ENCODE data around the gene MINAR2.

MINAR2 gene

DNA sequence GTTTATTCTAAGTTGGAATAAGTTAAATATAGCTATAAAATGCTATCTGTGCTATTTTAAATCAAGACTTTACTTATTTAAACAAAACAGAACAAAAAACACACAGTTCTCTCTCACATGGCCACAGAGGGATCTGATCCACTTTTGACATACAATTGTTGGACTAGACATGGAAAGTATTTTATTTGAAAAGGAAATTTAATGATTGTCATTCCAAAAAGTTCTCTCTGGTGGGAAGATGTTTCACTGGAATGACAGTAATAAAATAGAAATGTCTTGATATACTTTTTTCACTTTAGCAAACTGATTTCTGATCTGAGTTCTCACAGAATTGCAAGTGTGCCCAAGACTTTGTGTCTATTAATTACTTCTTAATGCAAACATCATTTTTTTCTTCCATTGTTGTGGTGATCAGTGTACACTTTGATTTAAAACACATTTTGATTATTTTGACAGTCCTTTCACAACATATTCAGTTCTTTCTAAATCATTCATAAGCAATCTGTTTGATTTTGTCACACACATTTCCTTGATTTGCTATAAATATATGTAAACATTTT, 30.1 kb upstream of the MINAR2 start:
- Histone ChIP-seq H3K79me1 (replicated peaks; ENCODE audit: low read length, poor library complexity, severe bottlenecking) (no peaks in the 10 kb centered on the region), H3K4ac (ENCODE audit: low read depth in 1 of 2, low read length in 2 of 2) (no peak overlapping the region), H4K91ac (ENCODE audit: low read length) (no peak overlapping the region), H3K18ac (ENCODE audit: low read depth in 1 of 2, low read length in 2 of 2) (no peak overlapping the region), H2BK12ac (ENCODE audit: low read length in 2 of 2) (no peak overlapping the region), H3K9ac (ENCODE audit: low read length) (peak overlapping the region; percentile 66), H3K23ac (ENCODE audit: low read length in 2 of 2) (no peak overlapping the region), H3K27ac (ENCODE audit: low read length, poor library complexity, severe bottlenecking) (no peak overlapping the region), H4K8ac (ENCODE audit: low read length) (no peak overlapping the region), H3K4me3 (ENCODE audit: insufficient read depth in 1 of 2, low read depth in 1 of 2, low read length in 2 of 2) (no peak overlapping the region), H3K9me3 (ENCODE audit: control insufficient read depth, low read length) (no peaks in the 10 kb centered on the region), H3K36me3 (ENCODE audit: control insufficient read depth in 1 of 2, insufficient read depth in 2 of 2, low read depth in 1 of 2, low read length in 2 of 2) (no peaks in the 10 kb centered on the region), H2AFZ (ENCODE audit: low read depth, low read length) (no peak overlapping the region), H2BK15ac (ENCODE audit: low read depth, poor library complexity, severe bottlenecking) (no peak overlapping the region), H3K4me2 (ENCODE audit: low read length, poor library complexity, severe bottlenecking) (no peak overlapping the region), H2BK120ac (ENCODE audit: low read depth, low read length) (no peak overlapping the region), H3K14ac (ENCODE audit: low read length in 2 of 2) (no peak overlapping the region), H3K27me3 (ENCODE audit: control insufficient read depth in 1 of 2, insufficient read depth in 1 of 2, low read length in 2 of 2) (no peaks in the 10 kb centered on the region), H2AK5ac (ENCODE audit: low read length, severe bottlenecking) (no peak overlapping the region), H2BK5ac (ENCODE audit: low read depth, low read length, poor library complexity, severe bottlenecking) (no peak overlapping the region), H3K4me1 (ENCODE audit: control insufficient read depth, insufficient read depth, low read depth, low read length) (no peaks in the 10 kb centered on the region)
- DNase-seq: no peak

DNA sequence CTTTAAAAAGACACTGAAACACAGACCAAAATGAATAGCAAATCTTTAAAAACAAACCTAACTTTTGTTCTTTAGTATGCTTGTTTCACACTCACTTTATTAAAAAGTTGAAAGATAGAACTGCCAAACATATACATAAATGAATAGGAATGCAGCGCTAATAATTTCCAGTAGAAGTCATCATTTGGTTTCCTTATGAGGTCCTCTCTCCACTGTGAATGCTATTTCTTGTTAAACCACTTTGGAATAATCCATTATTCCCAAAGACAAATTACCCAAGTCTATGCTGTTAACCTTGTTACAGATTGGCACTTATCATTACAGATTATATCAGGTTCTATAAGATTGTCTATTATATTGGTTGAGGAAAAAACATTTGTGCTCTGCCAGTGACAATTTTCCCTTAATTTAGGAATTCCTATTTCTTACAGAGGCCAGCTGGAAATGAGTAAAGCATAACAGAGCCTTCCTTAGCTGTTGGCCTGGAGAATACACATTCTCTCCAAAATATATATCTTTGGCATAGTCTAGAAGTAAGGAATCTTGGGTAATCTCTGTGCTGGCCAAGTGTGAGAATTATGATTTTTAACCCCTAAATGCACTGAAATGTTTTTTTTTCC, 29.3 kb upstream of the MINAR2 start:
- no peaks in the 10 kb centered on the region for H3K79me1 ChIP-seq (replicated peaks; ENCODE audit: low read length, poor library complexity, severe bottlenecking)
- H3K4me1 ChIP-seq (ENCODE audit: control insufficient read depth, insufficient read depth, low read depth, low read length): no peaks in the 10 kb centered on the region
- H3K36me3 ChIP-seq (ENCODE audit: control insufficient read depth in 1 of 2, insufficient read depth in 2 of 2, low read depth in 1 of 2, low read length in 2 of 2): no peaks in the 10 kb centered on the region
- no peak overlapping the region for H2AFZ ChIP-seq (ENCODE audit: low read depth, low read length)
- no peak overlapping the region for H3K27ac ChIP-seq (ENCODE audit: low read length, poor library complexity, severe bottlenecking)
- no peak overlapping the region for H3K4me2 ChIP-seq (ENCODE audit: low read length, poor library complexity, severe bottlenecking)
- H4K8ac ChIP-seq (ENCODE audit: low read length): no peak overlapping the region
- DNase-seq: no peak
- peak overlapping the region; percentile 66 for H3K9ac ChIP-seq (ENCODE audit: low read length)
- H3K23ac ChIP-seq (ENCODE audit: low read length in 2 of 2): no peak overlapping the region
- H4K91ac ChIP-seq (ENCODE audit: low read length): no peak overlapping the region
- no peak overlapping the region for H2AK5ac ChIP-seq (ENCODE audit: low read length, severe bottlenecking)
- no peak overlapping the region for H3K18ac ChIP-seq (ENCODE audit: low read depth in 1 of 2, low read length in 2 of 2)
- 92% methylated on average over 1 of the region's 1 CpG for WGBS
- H3K14ac ChIP-seq (ENCODE audit: low read length in 2 of 2): no peak overlapping the region
- no peaks in the 10 kb centered on the region for H3K9me3 ChIP-seq (ENCODE audit: control insufficient read depth, low read length)
- no peak overlapping the region for H3K4ac ChIP-seq (ENCODE audit: low read depth in 1 of 2, low read length in 2 of 2)
- H2BK5ac ChIP-seq (ENCODE audit: low read depth, low read length, poor library complexity, severe bottlenecking): no peak overlapping the region
- H3K4me3 ChIP-seq (ENCODE audit: insufficient read depth in 1 of 2, low read depth in 1 of 2, low read length in 2 of 2): no peak overlapping the region
- H2BK12ac ChIP-seq (ENCODE audit: low read length in 2 of 2): no peak overlapping the region
- no peak overlapping the region for H2BK120ac ChIP-seq (ENCODE audit: low read depth, low read length)
- no peak overlapping the region for H2BK15ac ChIP-seq (ENCODE audit: low read depth, poor library complexity, severe bottlenecking)
- H3K27me3 ChIP-seq (ENCODE audit: control insufficient read depth in 1 of 2, insufficient read depth in 1 of 2, low read length in 2 of 2): no peaks in the 10 kb centered on the region

DNA sequence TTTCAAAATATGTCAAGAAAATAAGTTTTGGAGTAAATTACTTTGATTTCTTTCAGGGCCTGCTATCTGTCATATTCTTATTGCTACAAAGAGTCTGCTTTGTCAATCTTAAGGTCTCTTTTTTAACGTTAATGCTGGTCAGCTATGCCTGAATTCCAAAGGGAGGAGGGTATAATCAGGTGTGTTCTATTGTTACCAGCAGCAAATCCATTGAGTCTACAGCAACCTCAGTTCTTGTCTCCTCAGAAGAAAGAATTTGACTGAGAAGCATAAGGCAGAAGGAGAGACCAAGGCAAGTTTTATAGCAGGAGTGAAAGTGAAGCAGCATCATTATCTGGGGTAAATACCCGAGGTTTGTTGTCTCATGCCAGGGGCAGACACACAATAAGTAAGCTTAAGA, 23.7 kb upstream of the MINAR2 start:
- Histone ChIP-seq H3K4ac (ENCODE audit: low read depth in 1 of 2, low read length in 2 of 2) (no peak overlapping the region), H2AK5ac (ENCODE audit: low read length, severe bottlenecking) (no peak overlapping the region), H3K4me3 (ENCODE audit: insufficient read depth in 1 of 2, low read depth in 1 of 2, low read length in 2 of 2) (no peak overlapping the region), H3K23ac (ENCODE audit: low read length in 2 of 2) (no peak overlapping the region), H3K9me3 (ENCODE audit: control insufficient read depth, low read length) (no peaks in the 10 kb centered on the region), H2AFZ (ENCODE audit: low read depth, low read length) (no peak overlapping the region), H3K14ac (ENCODE audit: low read length in 2 of 2) (no peak overlapping the region), H2BK12ac (ENCODE audit: low read length in 2 of 2) (no peak overlapping the region), H3K27ac (ENCODE audit: low read length, poor library complexity, severe bottlenecking) (no peak overlapping the region), H3K4me1 (ENCODE audit: control insufficient read depth, insufficient read depth, low read depth, low read length) (no peaks in the 10 kb centered on the region), H3K27me3 (ENCODE audit: control insufficient read depth in 1 of 2, insufficient read depth in 1 of 2, low read length in 2 of 2) (no peaks in the 10 kb centered on the region), H3K36me3 (ENCODE audit: control insufficient read depth in 1 of 2, insufficient read depth in 2 of 2, low read depth in 1 of 2, low read length in 2 of 2) (no peaks in the 10 kb centered on the region), H3K18ac (ENCODE audit: low read depth in 1 of 2, low read length in 2 of 2) (no peak overlapping the region), H2BK15ac (ENCODE audit: low read depth, poor library complexity, severe bottlenecking) (no peak overlapping the region), H2BK120ac (ENCODE audit: low read depth, low read length) (no peak overlapping the region), H4K91ac (ENCODE audit: low read length) (no peak overlapping the region), H3K4me2 (ENCODE audit: low read length, poor library complexity, severe bottlenecking) (no peak overlapping the region), H2BK5ac (ENCODE audit: low read depth, low read length, poor library complexity, severe bottlenecking) (no peak overlapping the region), H3K9ac (ENCODE audit: low read length) (no peak overlapping the region), H3K79me1 (replicated peaks; ENCODE audit: low read length, poor library complexity, severe bottlenecking) (no peaks in the 10 kb centered on the region), H4K8ac (ENCODE audit: low read length) (no peak overlapping the region)
- WGBS: 34% methylated on average over 2 of the region's 2 CpGs
- no peak for DNase-seq

DNA sequence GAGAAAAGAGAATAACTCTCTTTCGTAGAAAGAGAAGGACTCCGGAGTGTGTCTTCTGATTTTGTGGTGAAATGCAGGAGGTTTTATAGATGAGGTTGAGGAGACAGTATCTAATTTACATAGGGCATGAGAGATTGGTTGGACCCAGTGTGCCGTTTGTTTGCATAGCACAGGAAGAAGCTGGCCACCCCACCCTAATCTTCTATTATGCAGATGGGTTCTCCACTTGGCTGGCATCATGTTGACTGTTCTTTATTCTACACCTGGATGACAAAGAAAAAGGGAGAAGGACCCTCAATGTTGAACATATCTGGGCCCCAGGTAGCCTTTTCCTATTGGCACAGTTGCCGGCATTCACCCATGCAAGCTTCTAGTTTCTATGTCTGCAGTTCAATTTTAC, 23.2 kb upstream of the MINAR2 start:
- H2AK5ac ChIP-seq (ENCODE audit: low read length, severe bottlenecking): no peak overlapping the region
- H3K4me1 ChIP-seq (ENCODE audit: control insufficient read depth, insufficient read depth, low read depth, low read length): no peaks in the 10 kb centered on the region
- WGBS: 93% methylated on average over 3 of the region's 4 CpGs
- H2BK15ac ChIP-seq (ENCODE audit: low read depth, poor library complexity, severe bottlenecking): no peak overlapping the region
- H2AFZ ChIP-seq (ENCODE audit: low read depth, low read length): no peak overlapping the region
- H2BK5ac ChIP-seq (ENCODE audit: low read depth, low read length, poor library complexity, severe bottlenecking): no peak overlapping the region
- H3K4ac ChIP-seq (ENCODE audit: low read depth in 1 of 2, low read length in 2 of 2): no peak overlapping the region
- H3K14ac ChIP-seq (ENCODE audit: low read length in 2 of 2): no peak overlapping the region
- no peak overlapping the region for H4K91ac ChIP-seq (ENCODE audit: low read length)
- H3K4me2 ChIP-seq (ENCODE audit: low read length, poor library complexity, severe bottlenecking): no peak overlapping the region
- H2BK120ac ChIP-seq (ENCODE audit: low read depth, low read length): no peak overlapping the region
- no peak overlapping the region for H3K4me3 ChIP-seq (ENCODE audit: insufficient read depth in 1 of 2, low read depth in 1 of 2, low read length in 2 of 2)
- no peak overlapping the region for H2BK12ac ChIP-seq (ENCODE audit: low read length in 2 of 2)
- no peak overlapping the region for H3K27ac ChIP-seq (ENCODE audit: low read length, poor library complexity, severe bottlenecking)
- H3K79me1 ChIP-seq (replicated peaks; ENCODE audit: low read length, poor library complexity, severe bottlenecking): no peaks in the 10 kb centered on the region
- no peak overlapping the region for H4K8ac ChIP-seq (ENCODE audit: low read length)
- DNase-seq: no peak
- no peaks in the 10 kb centered on the region for H3K36me3 ChIP-seq (ENCODE audit: control insufficient read depth in 1 of 2, insufficient read depth in 2 of 2, low read depth in 1 of 2, low read length in 2 of 2)
- no peak overlapping the region for H3K9ac ChIP-seq (ENCODE audit: low read length)
- H3K9me3 ChIP-seq (ENCODE audit: control insufficient read depth, low read length): no peaks in the 10 kb centered on the region
- H3K18ac ChIP-seq (ENCODE audit: low read depth in 1 of 2, low read length in 2 of 2): no peak overlapping the region
- H3K23ac ChIP-seq (ENCODE audit: low read length in 2 of 2): no peak overlapping the region
- H3K27me3 ChIP-seq (ENCODE audit: control insufficient read depth in 1 of 2, insufficient read depth in 1 of 2, low read length in 2 of 2): no peaks in the 10 kb centered on the region

All from mesenchymal stem cell (in vitro differentiated cells and primary cell).